Lung (tissue), 12 donors: ENCODE results near the gene TSPAN31. TPM values are rescaled to one million over a fixed set of nuclear protein-coding genes. Genes with fewer than 3 reads are reported as not detected.
"Not testable (repeated sequence)": the region's sequence is repeated elsewhere in the genome, so short reads cannot be mapped to it uniquely, and the experiment has no call there.

Source experiments
- ATAC-seq: fragments of 200-7000 bp; cut with Tn5 transposase; one replicate; pipeline ENCODE4 v1.9.1; 2020; ENCODE audit warnings: moderate number of reproducible peaks; ENCODE audit not compliant: insufficient read depth, low FRiP score
- DNase-seq, 3 donors: peaks; one replicate each; pipeline ENCODE4 v3.0.0-alpha.2; 2013 to 2017
- H3K27ac ChIP-seq, 2 donors: one replicate each; pipeline ENCODE4 v1.5.1; 2013; ENCODE audit warnings: mild to moderate bottlenecking in 2 of 2, moderate library complexity in 2 of 2, control low read depth in 1 of 2, inconsistent platforms in 1 of 2, low read depth in 1 of 2, low read length in 1 of 2
- H3K27me3 ChIP-seq, 3 donors: one replicate each; pipeline ENCODE4 v1.5.1; 2013; ENCODE audit warnings: low read length in 2 of 3; ENCODE audit not compliant: control insufficient read depth in 3 of 3, insufficient read depth in 3 of 3
- H3K36me3 ChIP-seq, 4 donors: one replicate each; pipeline ENCODE4 v1.5.1; 2013; ENCODE audit warnings: low read length in 4 of 4, mild to moderate bottlenecking in 1 of 4, moderate library complexity in 1 of 4; ENCODE audit not compliant: control insufficient read depth in 4 of 4, insufficient read depth in 4 of 4
- H3K4me1 ChIP-seq, 5 donors: one replicate each; pipeline ENCODE4 v1.5.1; 2013; ENCODE audit warnings: low read length in 5 of 5, mild to moderate bottlenecking in 2 of 5, moderate library complexity in 1 of 5; ENCODE audit not compliant: control insufficient read depth in 5 of 5, insufficient read depth in 5 of 5
- H3K4me3 ChIP-seq: one replicate; pipeline ENCODE4 v1.5.1; 2013; ENCODE audit warnings: mild to moderate bottlenecking, control low read depth, moderate library complexity
- H3K9ac ChIP-seq, 2 donors: one replicate each; pipeline ENCODE4 v1.5.1; 2013; ENCODE audit warnings: low read length in 2 of 2, control low read depth in 1 of 2; ENCODE audit not compliant: insufficient read depth in 1 of 2
- H3K9me3 ChIP-seq, 4 donors: one replicate each; pipeline ENCODE4 v1.5.1; 2013; ENCODE audit warnings: low read length in 3 of 4, mild to moderate bottlenecking in 1 of 4, moderate library complexity in 1 of 4; ENCODE audit not compliant: control insufficient read depth in 4 of 4, insufficient read depth in 3 of 4
- CTCF ChIP-seq: IDR thresholded peaks from 2 replicates; pipeline ENCODE4 v1.5.1; 2012; ENCODE audit warnings: mild to moderate bottlenecking; ENCODE audit errors: control extremely low read depth, extremely low read depth
- WGBS, 2 donors: extraction: QIAGEN DNeasy Blood & Tissue Kit; methylation state at CpG; one replicate each; pipeline ENCODE4 v1.1.7; 2013; 5-methylcytosine and 5-hydroxymethylcytosine counted together
- polyA plus RNA-seq, 2 donors: library from polyadenylated mRNA; stranded (reverse); fragments of 200-250 nt; gene quantifications; one replicate each; pipeline ENCODE4 v1.2.1, GENCODE V29; 2013
- total RNA-seq, 2 donors: library from RNA; depleted of rRNA in 1 of 2; stranded (reverse); fragments of >200 nt in 1 of 2; gene quantifications; one replicate each; pipeline ENCODE4 v1.2.1, GENCODE V29; 2014 to 2021
- donor health status: control.
- donor health status: control.
- donor health status: Bipolar disorder and iron deficiency.
- donor health status: healthy.
- donor health status: DM: yes; HTN: yes; CAD: no.

The TSPAN31 gene
- total and polyA plus RNA-seq, 4 donors = 32.4 to 61.1 (median 46.1) TPM

DNA sequence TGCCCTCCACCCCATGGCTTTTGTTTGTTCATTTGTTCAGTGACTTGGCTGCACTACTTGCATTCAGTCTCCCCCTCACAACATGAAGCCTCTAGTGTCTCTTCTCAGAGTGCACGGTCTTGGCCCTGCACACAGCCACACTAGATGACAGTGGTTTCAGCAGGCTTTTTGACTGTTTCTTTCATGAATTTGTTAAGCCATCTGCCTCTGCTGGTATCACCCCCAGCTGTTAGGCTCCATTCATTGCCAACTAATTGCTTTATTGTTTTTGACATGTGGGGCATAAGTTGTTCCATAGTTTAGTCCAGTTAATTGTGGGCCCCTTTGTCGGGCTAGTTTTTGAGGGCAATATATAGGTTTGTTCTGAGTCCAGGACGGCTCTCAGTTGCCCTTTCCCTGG, 32.1 kb upstream of the TSPAN31 start:
- Histone ChIP-seq H3K36me3 (peaks cover 11 to 24% (median 17%) of the 10 kb centered on the region in 4 donors), H3K4me1 (no peaks in the 10 kb centered on the region), H3K9ac (no peak overlapping the region), H3K4me3 (no peak overlapping the region), H3K27ac (no peak overlapping the region), H3K9me3 (no peaks in the 10 kb centered on the region), H3K27me3 (no peaks in the 10 kb centered on the region)
- 95 to 97% methylated on average over 3 of the region's 3 CpGs for WGBS, 2 donors
- no peak for TF ChIP-seq CTCF
- DNase-seq (no peak), ATAC-seq (no peak)

DNA sequence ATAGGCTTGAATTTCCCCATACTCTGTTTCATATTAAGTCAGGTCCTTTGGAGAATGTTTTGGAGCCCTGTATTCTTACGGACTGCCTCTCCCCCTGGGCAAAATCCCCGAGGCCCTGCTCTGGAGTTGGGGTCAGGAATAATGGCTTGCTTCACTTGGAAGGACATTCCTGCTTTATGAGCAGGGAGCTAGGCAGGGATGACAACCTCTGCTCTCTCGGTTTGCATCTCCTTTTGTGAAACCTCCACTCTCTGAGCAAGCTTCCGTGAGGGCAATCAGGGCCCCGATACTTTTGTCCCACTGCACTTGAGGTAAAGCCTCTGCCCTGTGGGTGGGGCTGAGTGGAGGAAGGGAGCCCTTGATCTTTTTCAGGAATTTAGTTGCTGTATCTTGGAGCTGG, 31.6 kb upstream of the TSPAN31 start:
- no peak overlapping the region for H3K9ac ChIP-seq
- no peak overlapping the region for H3K4me3 ChIP-seq
- peaks cover 17 to 28% (median 21%) of the 10 kb centered on the region in 4 donors for H3K36me3 ChIP-seq
- no peak for TF ChIP-seq CTCF
- no peak for ATAC-seq
- 94 to 97% methylated on average over 5 of the region's 5 CpGs for WGBS, 2 donors
- no peak for DNase-seq
- H3K4me1 ChIP-seq = no peaks in the 10 kb centered on the region
- H3K9me3 ChIP-seq = no peaks in the 10 kb centered on the region
- no peak overlapping the region for H3K27ac ChIP-seq
- H3K27me3 ChIP-seq = no peaks in the 10 kb centered on the region

DNA sequence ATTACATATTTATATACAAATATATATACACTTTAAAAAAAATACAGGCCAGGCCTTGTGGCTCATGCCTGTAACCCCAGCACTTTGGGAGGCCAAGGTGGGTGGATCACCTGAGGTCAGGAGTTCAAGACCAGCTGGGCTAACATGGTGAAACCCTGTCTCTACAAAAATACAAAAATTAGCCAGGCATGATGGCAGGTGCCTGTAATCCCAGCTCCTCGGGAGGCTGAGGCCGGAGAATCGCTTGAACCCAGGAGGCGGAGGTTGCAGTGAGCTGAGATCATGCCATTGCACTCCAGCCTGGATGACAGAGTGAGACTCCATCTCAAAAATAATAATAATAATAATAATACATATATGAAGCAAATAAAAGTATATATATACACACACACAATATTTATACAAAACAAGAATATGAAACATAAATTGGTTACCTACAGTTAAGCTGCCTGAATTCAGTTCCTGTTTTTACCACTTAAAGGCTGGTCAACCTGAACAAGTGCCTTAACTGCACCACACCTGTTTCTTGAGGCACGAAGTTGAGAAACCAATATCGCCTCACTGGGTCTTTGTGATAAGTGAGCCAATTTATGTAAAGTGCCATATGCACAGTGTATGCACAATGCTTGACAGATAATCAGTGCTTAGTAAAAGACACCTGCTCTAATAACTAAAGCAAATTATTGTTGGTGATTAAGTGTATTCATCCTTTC, 29.6 kb upstream of the TSPAN31 start:
- H3K9ac ChIP-seq, H3K27ac ChIP-seq, H3K4me3 ChIP-seq, DNase-seq, H3K4me1 ChIP-seq, ATAC-seq, H3K9me3 ChIP-seq, H3K27me3 ChIP-seq: not testable (repeated sequence)
- H3K36me3 ChIP-seq = peaks cover 26 to 45% (median 30%) of the 10 kb centered on the region in 4 donors
- WGBS, 2 donors = 96 to 97% methylated on average over 6 of the region's 6 CpGs

- no peak overlapping the region for H3K27ac ChIP-seq
- no peak for DNase-seq
- no peak overlapping the region for H3K9ac ChIP-seq
- peaks cover 26 to 51% (median 33%) of the 10 kb centered on the region in 4 donors for H3K36me3 ChIP-seq
- no peaks in the 10 kb centered on the region for H3K27me3 ChIP-seq
- peaks cover 0 to 2% (median 0%) of the 10 kb centered on the region in 4 donors for H3K9me3 ChIP-seq
- no peaks in the 10 kb centered on the region for H3K4me1 ChIP-seq
- no peak for ATAC-seq
- no peak overlapping the region for H3K4me3 ChIP-seq
- 96 to 97% methylated on average over 12 of the region's 12 CpGs for WGBS, 2 donors
- TF ChIP-seq CTCF = no peak
Observed at GRCh38 chr12:57715786-57716185, 29.1 kb upstream of the TSPAN31 start.
